Spleen (tissue), 11 donors: ENCODE measurements around the gene PPP1R12B. TPM values are rescaled to one million over a fixed set of nuclear protein-coding genes. Genes with fewer than 3 reads are reported as not detected.
"Not testable (repeated sequence)": the region's sequence is repeated elsewhere in the genome, so short reads cannot be mapped to it uniquely, and the experiment has no call there.

Source experiments
- DNase-seq: peaks from one replicate; pipeline ENCODE4 v3.0.0-alpha.2; 2020
- H3K27ac ChIP-seq, 8 donors: fragments of 200-600 bp; sonication (generic) in 7 of 8; 1 replicate in 4 of 8; 2 replicates in 4 of 8; pipeline versions ENCODE4 v1.5.0 to v1.8.0; 2016 to 2021; ENCODE audit warnings: inconsistent platforms in 4 of 8, mild to moderate bottlenecking in 4 of 8, moderate library complexity in 1 of 8
- H3K27me3 ChIP-seq, 7 donors: fragments of 200-600 bp; sonication (generic) in 6 of 7; replicated peaks in 1 of 7; 1 replicate in 4 of 7; 2 replicates in 3 of 7; pipeline versions ENCODE4 v1.5.0 to v1.8.0; 2016 to 2021; ENCODE audit warnings: inconsistent platforms in 3 of 7, mild to moderate bottlenecking in 1 of 7
- H3K36me3 ChIP-seq, 6 donors: fragments of 200-600 bp; sonication (generic) in 5 of 6; 1 replicate in 4 of 6; 2 replicates in 2 of 6; pipeline versions ENCODE4 v1.5.0 to v1.8.0; 2016 to 2021; ENCODE audit warnings: inconsistent platforms in 2 of 6
- H3K4me1 ChIP-seq, 6 donors: fragments of 200-600 bp; sonication (generic) in 5 of 6; 1 replicate in 3 of 6; 2 replicates in 3 of 6; pipeline versions ENCODE4 v1.5.0 to v1.8.0; 2016 to 2021; ENCODE audit warnings: inconsistent platforms in 3 of 6
- H3K4me3 ChIP-seq, 8 donors: fragments of 200-600 bp; sonication (generic) in 7 of 8; 1 replicate in 4 of 8; 2 replicates in 4 of 8; pipeline versions ENCODE4 v1.5.0 to v1.8.0; 2016 to 2021; ENCODE audit warnings: inconsistent platforms in 4 of 8, mild to moderate bottlenecking in 4 of 8, moderate library complexity in 2 of 8
- H3K9me3 ChIP-seq, 8 donors: fragments of 200-600 bp; sonication (generic) in 7 of 8; 1 replicate in 4 of 8; 2 replicates in 4 of 8; pipeline versions ENCODE4 v1.5.0 to v1.8.0; 2016 to 2021; ENCODE audit warnings: inconsistent platforms in 4 of 8
- CTCF ChIP-seq, 11 experiments: fragments of 200-600 bp in 7 of 11; fragments of 450-650 bp in 4 of 11; sonication (generic) in 4 of 11; IDR thresholded peaks in 8 of 11; conservative IDR thresholded peaks in 3 of 11; 1 replicate in 7 of 11; 2 replicates in 4 of 11; pipeline versions ENCODE4 v1.4.0 to v1.8.0; 2016 to 2021; ENCODE audit warnings: antibody characterized with exemption in 11 of 11, inconsistent platforms in 4 of 11, mild to moderate bottlenecking in 1 of 11
- POLR2A ChIP-seq, 3 donors: fragments of 450-650 bp; IDR thresholded peaks; one replicate each; pipeline ENCODE4 v1.5.1; 2017; ENCODE audit warnings: antibody characterized with exemption in 3 of 3, mild to moderate bottlenecking in 1 of 3
- POLR2AphosphoS5 ChIP-seq, 3 donors: sonication (generic); formaldehyde crosslinking; IDR thresholded peaks; one replicate each; pipeline ENCODE4 v1.5.1; 2017; ENCODE audit warnings: antibody characterized with exemption in 3 of 3
- WGBS, 5 donors: extraction: QIAGEN DNeasy Blood & Tissue Kit in 3 of 5; methylation state at CpG; one replicate each; pipeline versions ENCODE4 v1.1.5 to v1.1.7; 2013 to 2018; 5-methylcytosine and 5-hydroxymethylcytosine counted together
- intact Hi-C: fragments of 100-400 bp; cut with DNase I; formaldehyde crosslinking; loops from one replicate; pipeline ENCODE4 v1.15.0; 2023; ENCODE audit warnings: low total_unique reads
- polyA plus RNA-seq, 3 donors: library from polyadenylated mRNA; stranded (reverse); fragments of 200-250 nt; gene quantifications; one replicate each; pipeline ENCODE4 v1.2.1, GENCODE V29; 2013
- total RNA-seq, 7 donors: library from RNA; depleted of rRNA in 3 of 7; stranded (reverse); fragments of >200 nt in 3 of 7; fragmentation: NEBNext Ultra II Directional in 4 of 7; extraction: Animal tissue kit (Norgen Biotek cat#: 25700) in 4 of 7; gene quantifications; one replicate each; pipeline versions ENCODE4 v1.1.0 to v1.2.1, GENCODE V29; 2016 to 2021
- donor health status: healthy with polysubstance abuse.
- donor health status: DM: no; HTN: no; CAD: no; lungs with moderate emphysema.
- donor health status: DM: no; HTN: no; CAD: no.
- donor health status: Bipolar disorder and iron deficiency.
- donor health status: healthy.
- donor health status: DM: no; HTN: no; CAD: no.
- donor health status: DM: yes; HTN: yes; CAD: no.

The PPP1R12B gene
- total and polyA plus RNA-seq, 10 donors, result 2.4 to 124 (median 73.7) TPM

- TF ChIP-seq POLR2A (IDR thresholded peaks at IDR 0.05) (no peak), POLR2AphosphoS5 (IDR thresholded peaks at IDR 0.05) (no peak), CTCF (IDR thresholded peaks at IDR 0.05 in 8 of 11, conservative IDR thresholded peaks at IDR 0.05 in 3 of 11) (no peak)
- H3K27me3 ChIP-seq, result no peaks in the 10 kb centered on the region
- no peak for DNase-seq
- H3K36me3 ChIP-seq, result no peaks in the 10 kb centered on the region
- H3K9me3 ChIP-seq, result no peaks in the 10 kb centered on the region
- no peak overlapping the region for H3K27ac ChIP-seq
- 29 to 53% (median 31%) methylated on average over 1 of the region's 1 CpG for WGBS, 5 donors
- peaks cover 0 to 23% (median 3%) of the 10 kb centered on the region in 6 donors for H3K4me1 ChIP-seq
- intact Hi-C loops, result no loop called here
- H3K4me3 ChIP-seq, result no peak overlapping the region
Observed at GRCh38 chr1:202376247-202376646, 27.7 kb downstream of the PPP1R12B start.

- H3K36me3 ChIP-seq, DNase-seq, H3K9me3 ChIP-seq, intact Hi-C loops, H3K4me3 ChIP-seq, H3K27ac ChIP-seq, H3K27me3 ChIP-seq: not testable (repeated sequence)
- H3K4me1 ChIP-seq, result peaks cover 0 to 19% (median 3%) of the 10 kb centered on the region in 6 donors
- 65 to 69% (median 68%) methylated on average over 4 of the region's 4 CpGs for WGBS, 5 donors
Observed at GRCh38 chr1:202379884-202380529, 31.5 kb downstream of the PPP1R12B start.

DNA sequence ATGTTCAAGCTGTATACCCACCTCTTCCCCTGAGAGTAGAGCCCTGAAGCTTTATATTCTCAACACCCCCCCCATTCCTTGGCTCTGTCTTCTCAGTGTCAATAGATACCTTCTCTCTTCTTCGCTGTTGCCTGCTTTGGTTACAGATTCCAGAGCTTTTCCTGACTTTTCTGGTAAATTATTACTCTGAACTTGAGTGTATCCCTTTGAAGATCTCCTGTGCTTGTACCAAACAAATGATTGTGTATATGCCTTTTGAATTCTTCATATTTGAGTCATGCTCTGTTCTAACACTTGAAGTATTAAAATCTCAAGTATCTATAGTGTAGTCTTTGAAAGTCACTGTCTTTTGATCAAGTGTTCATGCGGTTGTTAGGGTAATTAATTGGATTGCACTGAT, 32.0 kb downstream of the PPP1R12B start:
- intact Hi-C loops, DNase-seq, H3K27ac ChIP-seq, H3K36me3 ChIP-seq, H3K27me3 ChIP-seq, H3K9me3 ChIP-seq, H3K4me3 ChIP-seq: not testable (repeated sequence)
- WGBS, 5 donors, result 94 to 99% (median 96%) methylated on average over 2 of the region's 2 CpGs
- H3K4me1 ChIP-seq, result peaks cover 0 to 13% (median 2%) of the 10 kb centered on the region in 6 donors

DNA sequence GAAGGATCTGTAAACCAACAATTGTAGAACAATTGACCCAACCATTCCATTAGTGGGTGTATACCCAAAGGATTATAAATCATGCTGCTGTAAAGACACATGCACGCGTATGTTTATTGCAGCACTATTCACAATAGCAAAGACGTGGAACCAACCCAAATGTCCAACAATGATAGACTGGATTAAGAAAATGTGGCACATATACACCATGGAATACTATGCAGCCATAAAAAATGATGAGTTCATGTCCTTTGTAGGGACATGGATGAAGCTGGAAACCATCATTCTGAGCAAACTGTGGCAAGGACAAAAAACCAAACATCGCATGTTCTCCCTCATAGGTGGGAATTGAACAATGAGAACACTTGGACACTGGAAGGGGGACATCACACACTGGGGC, 33.4 kb downstream of the PPP1R12B start:
- H3K36me3 ChIP-seq, intact Hi-C loops, H3K9me3 ChIP-seq, H3K27me3 ChIP-seq, H3K4me1 ChIP-seq, H3K4me3 ChIP-seq, DNase-seq, H3K27ac ChIP-seq: not testable (repeated sequence)
- 86 to 94% (median 93%) methylated on average over 4 of the region's 4 CpGs for WGBS, 5 donors

- H3K27ac ChIP-seq, H3K27me3 ChIP-seq, DNase-seq, H3K36me3 ChIP-seq, intact Hi-C loops, H3K9me3 ChIP-seq, H3K4me3 ChIP-seq: not testable (repeated sequence)
- H3K4me1 ChIP-seq, result peaks cover 0 to 11% (median 0%) of the 10 kb centered on the region in 6 donors
- WGBS, 5 donors, result 64 to 70% (median 68%) methylated on average over 3 of the region's 3 CpGs
Observed at GRCh38 chr1:202395831-202396230, 47.3 kb downstream of the PPP1R12B start.

- Histone ChIP-seq H3K9me3 (no peaks in the 10 kb centered on the region), H3K27me3 (no peaks in the 10 kb centered on the region), H3K36me3 (no peaks in the 10 kb centered on the region), H3K4me3 (no peak overlapping the region), H3K4me1 (peaks cover 0 to 11% (median 0%) of the 10 kb centered on the region in 6 donors), H3K27ac (no peak overlapping the region)
- intact Hi-C loops, result no loop called here
- no peak for TF ChIP-seq CTCF (IDR thresholded peaks at IDR 0.05 in 8 of 11, conservative IDR thresholded peaks at IDR 0.05 in 3 of 11)
- no peak for TF ChIP-seq POLR2A (IDR thresholded peaks at IDR 0.05)
- TF ChIP-seq POLR2AphosphoS5 (IDR thresholded peaks at IDR 0.05), result no peak
- no peak for DNase-seq
Observed at GRCh38 chr1:202397256-202397655, 48.8 kb downstream of the PPP1R12B start.

DNA sequence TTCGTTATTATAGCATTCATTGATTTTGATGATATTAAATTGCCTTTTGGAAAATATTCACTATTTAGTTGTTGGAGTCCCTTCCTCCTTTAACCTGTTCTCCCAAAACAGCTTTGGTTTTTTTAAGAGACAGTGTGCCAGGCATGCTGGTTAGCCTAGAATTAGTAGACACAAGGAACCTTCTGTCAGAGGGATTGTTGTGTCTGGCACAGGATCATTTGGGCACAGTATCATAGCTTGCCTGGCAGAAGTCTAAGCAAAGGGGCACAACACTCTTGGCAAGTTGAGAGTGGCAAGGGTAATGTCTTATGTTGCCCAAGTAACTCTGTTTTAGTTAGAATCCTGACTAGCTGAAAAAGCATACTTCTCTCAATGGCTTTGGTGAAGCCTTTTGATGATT, 49.9 kb downstream of the PPP1R12B start:
- H3K9me3 ChIP-seq, H3K27me3 ChIP-seq, DNase-seq, H3K27ac ChIP-seq, H3K4me3 ChIP-seq, intact Hi-C loops, H3K36me3 ChIP-seq: not testable (repeated sequence)
- H3K4me1 ChIP-seq, result peaks cover 0 to 11% (median 0%) of the 10 kb centered on the region in 6 donors
- WGBS, 5 donors, result 90 to 98% (median 91%) methylated on average over 1 of the region's 1 CpG

GRCh38 chr1:202401771-202402170, 53.3 kb downstream of the PPP1R12B start:
- H3K27ac ChIP-seq, DNase-seq, H3K27me3 ChIP-seq, intact Hi-C loops, H3K9me3 ChIP-seq, H3K4me1 ChIP-seq, H3K36me3 ChIP-seq, H3K4me3 ChIP-seq: not testable (repeated sequence)
- WGBS, 5 donors, result 43 to 94% (median 89%) methylated on average over 1 of the region's 1 CpG

DNA sequence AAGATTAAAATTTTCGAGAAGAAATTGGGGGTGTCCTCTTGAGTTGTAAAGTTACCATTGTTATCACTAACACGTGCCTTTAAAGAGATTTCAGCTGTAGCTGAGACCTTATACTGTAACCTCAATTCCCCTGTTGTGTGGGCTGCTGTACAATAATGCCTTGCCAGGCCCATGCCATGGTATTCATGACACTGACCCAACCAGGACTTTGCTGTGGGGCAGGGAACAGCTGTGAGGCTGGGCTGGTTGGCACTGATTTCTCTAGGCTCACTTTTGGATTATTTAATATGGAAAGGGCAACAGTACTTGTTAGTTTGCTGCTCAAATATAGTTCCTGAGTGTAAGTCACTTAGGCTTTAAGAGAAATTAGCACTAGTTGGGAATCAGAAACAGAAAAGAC, 54.9 kb downstream of the PPP1R12B start:
- intact Hi-C loops, result not testable (repeated sequence)

More for the DNA sequence above, 54.9 kb downstream of the PPP1R12B start:
- H3K36me3 ChIP-seq, H3K27me3 ChIP-seq, H3K27ac ChIP-seq, DNase-seq, H3K9me3 ChIP-seq, H3K4me3 ChIP-seq, H3K4me1 ChIP-seq: not testable (repeated sequence)
- WGBS, 5 donors, result 81 to 94% (median 86%) methylated on average over 2 of the region's 2 CpGs
